ENCODE measurements around the gene MTUS2. TPM values are rescaled to one million over a fixed set of nuclear protein-coding genes. Genes with fewer than 3 reads are reported as not detected.

MTUS2 gene
- total RNA-seq, 1 experiment from 2014 or later: 0.35 TPM

DNA sequence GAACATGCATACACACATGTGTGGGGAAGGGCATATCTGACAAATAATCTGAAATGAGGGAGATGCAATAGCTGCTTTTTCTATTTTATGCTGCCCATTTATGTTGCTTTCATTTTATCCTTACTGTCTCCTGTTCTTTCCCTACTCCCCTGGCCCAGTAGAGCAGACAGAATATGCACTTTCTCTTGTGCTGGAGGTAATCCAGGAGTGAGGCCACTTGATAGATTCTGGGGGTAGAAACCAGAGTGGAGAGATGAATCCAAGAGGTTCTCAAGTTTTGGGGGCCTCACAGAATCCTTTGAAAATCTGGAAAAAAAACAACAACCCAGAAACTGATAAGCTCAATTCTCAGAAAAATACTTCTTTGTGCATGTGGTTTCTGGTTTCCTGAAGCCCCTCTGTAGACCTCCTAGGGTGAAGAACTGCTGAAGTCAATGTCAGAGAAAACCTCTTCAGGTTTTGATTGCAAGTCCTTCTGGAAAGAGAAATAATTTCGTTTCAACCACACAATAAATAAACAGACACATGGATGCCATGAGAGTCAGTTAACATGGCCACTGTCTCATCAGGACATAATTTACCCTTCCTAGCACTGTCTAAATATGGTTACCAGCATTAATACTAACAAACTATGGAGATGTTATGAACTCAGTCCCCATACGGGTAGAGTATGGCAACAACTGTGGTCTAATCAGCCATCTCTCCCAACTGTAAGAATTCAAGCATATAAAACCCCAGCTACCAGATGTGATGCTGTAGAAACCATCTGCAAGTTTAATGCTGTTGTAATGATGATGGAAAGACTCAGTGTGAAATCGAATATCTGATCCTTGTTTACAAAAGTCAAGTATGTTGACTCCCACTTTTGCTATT lies 419.8 kb downstream of the MTUS2 start:
- no peak overlapping the region for H2BK120ac ChIP-seq (ENCODE audit: low read depth, low read length, poor library complexity, severe bottlenecking)
- no peak overlapping the region for H3K4me2 ChIP-seq (ENCODE audit: insufficient read depth, insufficient read length, low read length)
- H3K79me2 ChIP-seq (ENCODE audit: insufficient read depth, low read length): no peaks in the 10 kb centered on the region
- no peak overlapping the region for H3K27ac Mint-ChIP-seq
- no peak overlapping the region for H3K14ac ChIP-seq (ENCODE audit: insufficient read depth, low read length)
- DNase-seq: no peak
- peaks cover 0 to 3% of the 10 kb centered on the region in 2 experiments; a peak in 1 of 4 replicates for H3K4me1 Mint-ChIP-seq
- H2AFZ ChIP-seq (ENCODE audit: low read length): no peak overlapping the region
- TF ChIP-seq, protein P1, sequence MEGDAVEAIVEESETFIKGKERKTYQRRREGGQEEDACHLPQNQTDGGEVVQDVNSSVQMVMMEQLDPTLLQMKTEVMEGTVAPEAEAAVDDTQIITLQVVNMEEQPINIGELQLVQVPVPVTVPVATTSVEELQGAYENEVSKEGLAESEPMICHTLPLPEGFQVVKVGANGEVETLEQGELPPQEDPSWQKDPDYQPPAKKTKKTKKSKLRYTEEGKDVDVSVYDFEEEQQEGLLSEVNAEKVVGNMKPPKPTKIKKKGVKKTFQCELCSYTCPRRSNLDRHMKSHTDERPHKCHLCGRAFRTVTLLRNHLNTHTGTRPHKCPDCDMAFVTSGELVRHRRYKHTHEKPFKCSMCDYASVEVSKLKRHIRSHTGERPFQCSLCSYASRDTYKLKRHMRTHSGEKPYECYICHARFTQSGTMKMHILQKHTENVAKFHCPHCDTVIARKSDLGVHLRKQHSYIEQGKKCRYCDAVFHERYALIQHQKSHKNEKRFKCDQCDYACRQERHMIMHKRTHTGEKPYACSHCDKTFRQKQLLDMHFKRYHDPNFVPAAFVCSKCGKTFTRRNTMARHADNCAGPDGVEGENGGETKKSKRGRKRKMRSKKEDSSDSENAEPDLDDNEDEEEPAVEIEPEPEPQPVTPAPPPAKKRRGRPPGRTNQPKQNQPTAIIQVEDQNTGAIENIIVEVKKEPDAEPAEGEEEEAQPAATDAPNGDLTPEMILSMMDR (conservative IDR thresholded peaks at IDR 0.05): no peak
- no peaks in the 10 kb centered on the region for H3K4me1 ChIP-seq (ENCODE audit: insufficient read depth, low read length)
- no CpG with 5 or more reads among the region's 3 CpGs for WGBS (ENCODE audit: extremely low coverage, insufficient read length, low lambda C conversion rate)
- H2BK15ac ChIP-seq (ENCODE audit: low read depth, low read length): no peak overlapping the region
- H3K4ac ChIP-seq (ENCODE audit: low read depth, low read length): no peak overlapping the region
- H3K23ac ChIP-seq (ENCODE audit: insufficient read length, low read depth, low read length): no peak overlapping the region
- no peaks in the 10 kb centered on the region for H3K9me3 ChIP-seq (ENCODE audit: control insufficient read depth, low read depth, low read length)
- H3T11ph ChIP-seq (ENCODE audit: low read length): no peak overlapping the region
- H3K9me3 Mint-ChIP-seq: peaks cover 0 to 2% of the 10 kb centered on the region in 2 experiments; a peak in 1 of 5 replicates
- H3K79me1 ChIP-seq (ENCODE audit: insufficient read depth, low read depth, low read length, poor library complexity, severe bottlenecking): no peaks in the 10 kb centered on the region
- no peaks in the 10 kb centered on the region for H3K23me2 ChIP-seq (ENCODE audit: insufficient read length, low read depth, low read length, poor library complexity, severe bottlenecking)
- no peak overlapping the region for H2BK5ac ChIP-seq (ENCODE audit: insufficient read length, low read length)
- H3K36me3 Mint-ChIP-seq (ENCODE audit: insufficient read depth in 1 of 3, low read depth in 3 of 3): peaks cover 0 to 4% (median 2%) of the 10 kb centered on the region in 3 experiments; a peak in 3 of 7 replicates
- H3K27me3 Mint-ChIP-seq (ENCODE audit: low read depth): no peaks in the 10 kb centered on the region
- no peak overlapping the region for H3K18ac ChIP-seq (ENCODE audit: insufficient read length, low read depth, low read length)
- no peak overlapping the region for H2BK20ac ChIP-seq (ENCODE audit: low read depth, low read length, poor library complexity, severe bottlenecking)
- no peaks in the 10 kb centered on the region for H3K27me3 ChIP-seq (ENCODE audit: insufficient read depth, low read length)
- H4K5ac ChIP-seq (ENCODE audit: insufficient read length, low read depth, low read length): no peak overlapping the region
- H2BK12ac ChIP-seq (ENCODE audit: insufficient read length, low read depth, low read length): no peak overlapping the region
- no peaks in the 10 kb centered on the region for H4K20me1 ChIP-seq (ENCODE audit: control insufficient read depth, insufficient read depth, insufficient read length)
- no peak overlapping the region for H3K27ac ChIP-seq (ENCODE audit: insufficient read length, low read depth, low read length)
- H3K56ac ChIP-seq (ENCODE audit: insufficient read length, low read depth, low read length): no peak overlapping the region
- H4K91ac ChIP-seq (ENCODE audit: insufficient read length, low read depth, low read length): no peak overlapping the region
- no peak overlapping the region for H4K8ac ChIP-seq (replicated peaks; ENCODE audit: insufficient read length, low read depth, low read length)
- no peak overlapping the region for H3K4me3 Mint-ChIP-seq
- H2AK5ac ChIP-seq (ENCODE audit: insufficient read length, low read length): no peak overlapping the region
- no peak overlapping the region for H3K9ac ChIP-seq (ENCODE audit: extremely low read depth, insufficient read length, low read length)

Measured in H9 (cell line).